HG03175 (cell line): Measurements from ENCODE around the gene CDHR1.
A peak's percentile ranks its signal among the peaks of the same experiment; 100 is the strongest.
"Not testable (repeated sequence)": the region's sequence is repeated elsewhere in the genome, so short reads cannot be mapped to it uniquely, and the experiment has no call there.

Experiments used
- ATAC-seq: cut with Tn5 transposase; IDR thresholded peaks from one replicate; pipeline ENCODE4 v1.9.1; 2021; ENCODE audit warnings: mild to moderate bottlenecking, moderate library complexity; ENCODE audit not compliant: unreplicated experiment

Gene CDHR1

GRCh38 chr10:84172467-84173356 lies 21.6 kb upstream of the CDHR1 start:
- ATAC-seq: peak; percentile 57

GRCh38 chr10:84173501-84173929 lies 20.8 kb upstream of the CDHR1 start, which contains the start of gene GPR15LG:
Gene GPR15LG (plus strand): TSS chr10:84173801. CDS start chr10:84173852, 51 bp downstream.
- peak; percentile 25 for ATAC-seq

- ATAC-seq: no peak
Measured at GRCh38 chr10:84175436-84175835, 18.9 kb upstream of the CDHR1 start.

- ATAC-seq: no peak
Measured at GRCh38 chr10:84176351-84176750, 18.0 kb upstream of the CDHR1 start.

GRCh38 chr10:84176836-84177474 lies 17.4 kb upstream of the CDHR1 start:
- ATAC-seq: no peak

- ATAC-seq: peak; percentile 49
Measured at GRCh38 chr10:84177541-84178141, 16.7 kb upstream of the CDHR1 start.

- ATAC-seq: no peak
Measured at GRCh38 chr10:84178160-84178609, 16.2 kb upstream of the CDHR1 start.

GRCh38 chr10:84179059-84179710 lies 15.2 kb upstream of the CDHR1 start:
- ATAC-seq: peak; percentile 90

- not testable (repeated sequence) for ATAC-seq
Measured at GRCh38 chr10:84180386-84180785, 14.0 kb upstream of the CDHR1 start.

- ATAC-seq: no peak
Measured at GRCh38 chr10:84181631-84182030, 12.7 kb upstream of the CDHR1 start.

- no peak for ATAC-seq
Measured at GRCh38 chr10:84184517-84184916, 9.8 kb upstream of the CDHR1 start.

- ATAC-seq: no peak
Measured at GRCh38 chr10:84185526-84186175, 8.7 kb upstream of the CDHR1 start.

- no peak for ATAC-seq
Measured at GRCh38 chr10:84188815-84189214, 5.5 kb upstream of the CDHR1 start.

GRCh38 chr10:84190621-84191020 lies 3.7 kb upstream of the CDHR1 start:
- no peak for ATAC-seq

GRCh38 chr10:84191106-84191505 lies 3.2 kb upstream of the CDHR1 start:
- ATAC-seq: no peak

- ATAC-seq: no peak
Measured at GRCh38 chr10:84193327-84193726, 1.0 kb upstream of the CDHR1 start.

GRCh38 chr10:84193846-84194423 lies 402 bp upstream of the CDHR1 start:
- ATAC-seq: no peak

- no peak for ATAC-seq
Measured at GRCh38 chr10:84195044-84195830, 900 bp downstream of the CDHR1 start.

GRCh38 chr10:84196083-84196482 lies 1.7 kb downstream of the CDHR1 start:
- ATAC-seq: no peak
